ENCODE data around the gene PPIL6.
A peak's percentile ranks its signal among the peaks of the same experiment; 100 is the strongest.

PPIL6 gene

GRCh38 chr6:109440331-109441068, at the start of gene PPIL6, which contains the start of gene SMPD2:
Gene PPIL6 (minus strand): TSS chr6:109440628. CDS start chr6:109440590, 38 bp downstream.
Gene SMPD2 (plus strand): TSS chr6:109440724. CDS start chr6:109441122, 398 bp downstream.
- DNase-seq = peak; percentile 80

GRCh38 chr6:109488001-109488400, 47.6 kb upstream of the PPIL6 start:
- no peak for DNase-seq

- DNase-seq = no peak
Measured at GRCh38 chr6:109486068-109486467, 45.6 kb upstream of the PPIL6 start.

- DNase-seq = no peak
Measured at GRCh38 chr6:109485266-109485935, 45.0 kb upstream of the PPIL6 start.

DNA sequence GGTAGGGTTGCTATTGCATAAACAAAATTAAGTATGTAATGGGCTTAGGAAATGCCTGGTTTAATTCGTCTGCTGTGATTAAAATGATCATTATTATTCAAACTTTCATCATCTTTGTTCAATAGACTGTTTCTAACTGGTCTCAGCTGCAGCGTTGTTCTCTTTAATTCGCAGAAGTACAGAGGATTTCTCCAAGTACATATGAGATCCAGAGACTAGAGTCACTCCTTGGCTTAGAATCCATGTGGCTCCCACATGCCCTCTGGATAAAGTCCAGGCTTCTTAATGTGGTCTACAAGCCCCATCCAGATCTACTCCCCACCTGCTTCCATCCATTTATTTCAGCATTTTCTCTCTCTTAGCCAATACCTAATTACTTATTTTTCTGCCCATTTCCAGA, 43.7 kb upstream of the PPIL6 start:
- DNase-seq = no peak

GRCh38 chr6:109483735-109484057, 43.3 kb upstream of the PPIL6 start:
- no peak for DNase-seq

DNA sequence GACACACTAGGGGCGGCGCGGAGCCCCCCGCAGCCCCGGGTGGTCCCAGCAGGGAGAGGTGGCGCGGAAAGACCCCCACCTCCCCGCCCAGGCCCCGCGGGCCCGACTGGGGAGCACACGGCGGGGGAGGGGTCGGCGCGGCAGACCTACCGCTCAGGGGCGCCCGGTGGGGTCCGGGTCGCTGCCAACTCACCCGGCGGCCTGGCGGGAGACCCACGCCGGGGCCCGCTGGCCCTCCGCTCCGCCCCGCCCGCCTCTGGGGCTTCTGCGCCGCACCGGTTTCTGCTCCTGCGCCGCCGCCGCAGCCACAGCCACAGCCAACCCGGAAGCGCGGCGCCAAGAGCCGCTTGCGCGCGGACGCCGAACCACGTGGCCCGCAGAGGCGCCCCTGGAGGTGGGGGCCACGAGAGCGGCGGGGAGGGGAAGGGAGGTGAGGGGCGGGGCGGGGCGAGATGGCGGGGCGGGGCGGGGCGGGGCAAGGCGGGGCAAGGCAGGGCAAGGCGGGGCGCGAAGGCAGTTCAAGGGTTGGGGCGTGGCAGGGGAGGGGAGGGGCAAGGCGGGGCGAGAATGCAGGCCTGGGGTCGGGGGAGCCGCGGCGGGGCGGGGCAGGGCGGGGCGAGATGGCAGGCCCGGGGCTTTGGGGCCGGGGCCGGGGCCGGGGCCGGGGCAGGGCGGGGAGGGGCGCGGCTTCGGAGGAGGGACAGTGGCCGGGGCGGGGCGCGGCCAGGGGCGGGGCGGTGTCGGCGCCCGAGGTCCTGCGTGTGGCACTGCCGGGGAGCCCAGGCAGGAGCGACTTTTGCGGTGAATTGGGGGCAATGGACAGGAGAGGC, 42.7 kb upstream of the PPIL6 start, which contains the start of gene ZBTB24:
TSS of gene ZBTB24 (minus strand) at position 315 of the 830 bp plus-strand sequence. CDS start 1,193 bp downstream, outside the sequence.
- peak; percentile 88 for DNase-seq

GRCh38 chr6:109480993-109481480, 40.6 kb upstream of the PPIL6 start:
- DNase-seq = no peak

- DNase-seq = no peak
Measured at GRCh38 chr6:109478841-109479624, 38.6 kb upstream of the PPIL6 start.

GRCh38 chr6:109478222-109478805, 37.9 kb upstream of the PPIL6 start:
- DNase-seq = no peak

DNA sequence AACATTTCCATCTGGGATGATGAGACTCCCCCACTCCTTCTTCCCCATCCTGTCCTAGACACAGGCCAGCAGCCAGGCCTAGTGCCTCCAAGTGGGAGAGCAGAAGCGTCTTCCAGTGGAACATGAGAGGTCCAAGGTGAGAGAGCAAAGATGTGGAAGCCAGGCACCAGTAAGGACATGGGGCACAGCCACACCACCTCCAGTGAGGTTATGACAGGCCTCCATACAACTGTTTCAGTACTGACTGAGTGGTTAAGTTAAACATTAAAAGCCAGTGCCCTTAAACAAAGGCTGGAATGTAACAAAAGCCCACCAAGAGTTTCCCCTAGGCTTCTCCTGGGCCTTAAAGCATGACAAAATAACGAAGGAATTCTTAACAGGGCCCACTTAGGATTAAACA, 37.3 kb upstream of the PPIL6 start:
- no peak for DNase-seq

DNA sequence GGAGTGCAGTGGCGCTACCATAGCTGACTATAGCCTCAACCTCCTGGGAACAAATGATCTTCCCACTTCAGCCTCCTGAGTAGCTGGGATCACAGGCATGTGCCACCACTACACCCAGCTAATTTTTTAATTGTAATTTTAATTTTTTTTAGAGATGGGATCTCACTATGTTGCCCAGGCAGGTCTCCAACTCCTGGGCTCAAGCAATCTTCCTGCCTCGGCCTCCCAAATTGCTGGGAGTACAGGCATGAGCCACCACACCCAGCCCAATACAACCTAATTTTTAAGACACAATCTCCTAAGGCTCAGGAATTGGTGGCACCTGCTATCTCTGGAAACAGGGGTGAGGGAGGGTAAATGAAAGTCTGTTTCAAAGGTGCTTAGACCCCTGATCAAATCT, 36.8 kb upstream of the PPIL6 start:
- no peak for DNase-seq

- DNase-seq = no peak
Measured at GRCh38 chr6:109475625-109476024, 35.2 kb upstream of the PPIL6 start.

DNA sequence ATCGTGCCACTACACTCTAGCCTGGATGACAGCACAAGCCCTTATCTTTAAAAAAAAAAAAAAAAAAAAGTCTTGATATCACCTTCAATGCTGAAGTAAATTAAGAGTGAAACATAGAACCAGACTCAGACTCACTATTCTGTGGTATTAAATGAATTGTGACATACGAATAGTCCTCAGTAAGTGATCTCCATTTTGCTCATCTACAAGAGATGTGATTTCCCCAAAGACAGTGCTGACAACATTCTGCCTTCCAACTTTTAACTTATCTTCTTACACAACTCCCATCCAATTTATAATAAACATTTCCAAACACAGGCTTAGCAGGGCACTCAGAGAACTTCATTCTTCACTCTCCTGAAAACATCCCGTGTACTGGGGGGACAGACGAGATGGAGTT, 34.6 kb upstream of the PPIL6 start:
- no peak for DNase-seq

- DNase-seq = no peak
Measured at GRCh38 chr6:109473120-109473519, 32.7 kb upstream of the PPIL6 start.

DNA sequence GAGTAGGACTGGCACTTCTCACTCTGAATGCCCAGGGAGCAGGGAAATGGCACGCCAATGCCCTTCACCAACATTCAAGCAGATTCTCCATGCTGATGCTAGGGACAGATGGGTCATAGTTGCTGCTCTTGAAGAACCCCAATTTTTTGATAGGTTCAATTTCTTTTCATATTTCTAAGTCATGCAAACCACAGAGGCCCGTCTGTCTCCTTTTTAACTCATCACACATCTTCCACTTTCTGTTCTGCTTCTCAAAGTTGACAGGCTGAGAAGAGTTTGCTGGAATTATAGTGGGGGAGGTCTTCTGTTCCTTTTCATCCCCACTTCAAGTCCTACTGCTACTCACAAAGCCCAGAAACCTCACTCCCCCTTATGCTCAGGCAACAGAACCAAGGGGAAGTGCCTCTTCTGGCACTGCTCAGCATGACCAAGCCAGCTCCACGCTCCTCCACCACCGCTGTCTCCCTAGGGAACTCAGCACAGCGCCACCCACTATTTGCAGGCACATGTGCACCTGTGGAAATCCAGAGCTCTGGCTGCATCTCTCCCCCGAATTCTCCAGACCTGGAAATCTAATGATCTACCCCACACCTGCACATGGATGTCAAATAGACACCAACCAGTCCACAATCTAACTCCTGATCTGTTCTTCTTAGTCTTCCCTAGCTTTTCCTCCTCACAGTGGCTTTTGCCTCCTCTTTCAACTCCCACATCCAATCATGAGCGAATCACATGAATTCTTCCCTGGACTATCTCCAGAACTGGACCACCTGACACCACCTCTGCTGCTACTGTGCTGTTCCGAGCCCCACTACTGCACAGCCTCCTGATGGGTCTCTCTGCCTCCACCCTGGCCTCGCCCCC, 31.9 kb upstream of the PPIL6 start:
- DNase-seq = no peak

DNA sequence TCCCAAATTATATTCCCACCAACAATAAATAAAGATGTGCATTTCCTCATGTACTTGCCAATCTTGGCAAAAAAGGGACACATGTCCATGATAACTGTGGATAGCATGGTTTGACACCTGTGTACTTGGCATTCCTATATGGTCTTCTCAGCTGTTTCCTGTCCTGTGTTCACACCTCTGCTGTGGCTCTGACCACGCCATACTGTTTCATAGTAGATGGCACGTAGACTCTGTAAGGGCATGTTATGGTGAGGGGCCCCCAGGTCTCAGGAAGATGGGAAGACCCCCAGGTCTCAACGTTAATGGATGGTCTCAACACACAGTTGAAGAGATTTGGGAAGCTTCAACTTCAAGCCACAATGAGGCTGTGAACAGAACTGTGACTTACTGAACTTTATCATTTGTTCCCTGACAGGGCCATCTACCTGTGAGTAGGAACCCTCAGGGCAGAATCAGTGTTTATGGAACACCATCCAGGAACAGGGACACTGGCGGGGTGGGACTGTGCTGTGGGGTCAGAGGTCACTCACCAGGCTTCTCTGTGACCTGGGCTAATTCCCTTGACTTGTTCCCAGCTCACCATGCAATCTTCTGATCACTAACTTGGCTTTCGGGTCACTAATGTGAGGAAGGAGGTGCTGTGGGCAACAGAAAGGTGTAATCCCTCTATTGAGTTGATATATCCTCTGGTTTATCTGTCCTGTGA, 30.8 kb upstream of the PPIL6 start:
- DNase-seq = no peak

GRCh38 chr6:109469591-109470189, 29.3 kb upstream of the PPIL6 start:
- DNase-seq = no peak

GRCh38 chr6:109467696-109468095, 27.3 kb upstream of the PPIL6 start:
- DNase-seq = no peak
